PFSK-1 (cell line): ENCODE results near the gene LAYN.

Source experiments
- FOXP2 ChIP-seq: optimal IDR thresholded peaks from 2 replicates; pipeline ENCODE3; 2011; ENCODE audit warnings: borderline replicate concordance, control low read depth, inconsistent platforms; ENCODE audit not compliant: insufficient read depth; ENCODE audit errors: extremely low read length, extremely low read depth
- POLR2AphosphoS5 ChIP-seq: IDR thresholded peaks from 2 replicates; pipeline ENCODE4 v1.6.1; 2012; ENCODE audit warnings: low read depth, mild to moderate bottlenecking, control low read depth, low read length, moderate library complexity
- REST ChIP-seq, 2 experiments: IDR thresholded peaks; 2 replicates each; pipeline versions ENCODE4 v1.6.1 to v1.8.0; 2011 to 2012; ENCODE audit warnings: low read depth in 2 of 2, low read length in 2 of 2, control low read depth in 1 of 2, inconsistent platforms in 1 of 2, mild to moderate bottlenecking in 1 of 2, moderate library complexity in 1 of 2; ENCODE audit not compliant: insufficient read depth in 1 of 2
- SIN3A ChIP-seq: IDR thresholded peaks from 2 replicates; pipeline ENCODE4 v1.6.1; 2012; ENCODE audit warnings: mild to moderate bottlenecking, low read length, moderate library complexity, borderline replicate concordance; ENCODE audit not compliant: insufficient read depth
- TAF1 ChIP-seq: IDR thresholded peaks from 2 replicates; pipeline ENCODE4 v1.6.1; 2012; ENCODE audit warnings: low read length, control low read depth, borderline replicate concordance; ENCODE audit not compliant: insufficient read depth

Gene LAYN

GRCh38 chr11:111554532-111554931, 14.0 kb downstream of the LAYN start:
- no peak for TF ChIP-seq TAF1
- no peak for TF ChIP-seq POLR2AphosphoS5
- TF ChIP-seq SIN3A = no peak
- no peak for TF ChIP-seq FOXP2
- TF ChIP-seq REST (IDR thresholded peaks at IDR 0.05; ENCODE audit: insufficient read depth in 1 of 2, low read depth in 2 of 2, low read length in 2 of 2) = no peak

GRCh38 chr11:111555255-111555654, 14.7 kb downstream of the LAYN start:
- no peak for TF ChIP-seq SIN3A
- TF ChIP-seq FOXP2 = no peak
- TF ChIP-seq TAF1 = no peak
- no peak for TF ChIP-seq REST (IDR thresholded peaks at IDR 0.05; ENCODE audit: insufficient read depth in 1 of 2, low read depth in 2 of 2, low read length in 2 of 2)
- no peak for TF ChIP-seq POLR2AphosphoS5

GRCh38 chr11:111557425-111558111, 17.0 kb downstream of the LAYN start:
- TF ChIP-seq TAF1 = no peak
- no peak for TF ChIP-seq REST (IDR thresholded peaks at IDR 0.05; ENCODE audit: insufficient read depth in 1 of 2, low read depth in 2 of 2, low read length in 2 of 2)
- no peak for TF ChIP-seq SIN3A
- TF ChIP-seq POLR2AphosphoS5 = no peak

- no peak for TF ChIP-seq POLR2AphosphoS5
- no peak for TF ChIP-seq SIN3A
- no peak for TF ChIP-seq TAF1
- no peak for TF ChIP-seq FOXP2
- no peak for TF ChIP-seq REST (IDR thresholded peaks at IDR 0.05; ENCODE audit: insufficient read depth in 1 of 2, low read depth in 2 of 2, low read length in 2 of 2)
These were observed 19.4 kb downstream of the LAYN start for GRCh38 chr11:111559800-111560464.
